K562 (cell line): Measurements from ENCODE around the gene UMAD1. TPM values are rescaled to one million over a fixed set of nuclear protein-coding genes. Genes with fewer than 3 reads are reported as not detected.

Experiments used
- polyA plus RNA-seq, 8 experiments: library from polyadenylated mRNA; depleted of rRNA in 4 of 8; stranded (reverse) in 5 of 8; unstranded in 3 of 8; fragments of >200 nt; fragmentation: Nextera tagmentation in 2 of 8; fragmentation: Illumina TruSeq in 1 of 8; extraction: Ambion mirVana in 2 of 8; extraction: Trizol in 1 of 8; gene quantifications; 2 replicates each; pipeline versions ENCODE4 v1.2.1 to v1.2.3, GENCODE V29; 2011 to 2014; ENCODE audit warnings: inconsistent platforms in 1 of 8, missing spikeins in 1 of 8
- total RNA-seq, 7 experiments: library from RNA; depleted of rRNA in 6 of 7; stranded (reverse); fragments of >200 nt in 6 of 7; fragmentation: Illumina TruSeq in 2 of 7; extraction: Trizol in 2 of 7; gene quantifications; 2 replicates each; pipeline versions ENCODE4 v1.2.1 to v1.2.3, GENCODE V29; 2011 to 2021; ENCODE audit warnings: low replicate concordance in 1 of 7
- TF ChIP-seq, protein P1 (sequence below): fragments of 450-650 bp; IDR thresholded peaks from 2 replicates; pipeline ENCODE4 v1.6.1; 2016; ENCODE audit warnings: low read depth
- TF ChIP-seq, protein P2 (sequence below): sonication (generic); formaldehyde crosslinking; IDR thresholded peaks from 2 replicates; pipeline ENCODE4 v1.8.0; 2023; ENCODE audit warnings: mild to moderate bottlenecking, missing genetic modification reagents
- TF ChIP-seq, protein P3 (sequence below): IDR thresholded peaks from 3 replicates; pipeline ENCODE4 v1.6.1; 2011; ENCODE audit warnings: borderline replicate concordance, mild to moderate bottlenecking, moderate library complexity; ENCODE audit not compliant: insufficient read length; ENCODE audit errors: extremely low read depth

UMAD1 gene
- total and polyA plus RNA-seq, 9 of the 15 experiments (the other 6 are each of a cell fraction or from before 2014, with no cell fraction given), result 9.0 to 26.7 (median 13.3) TPM

DNA sequence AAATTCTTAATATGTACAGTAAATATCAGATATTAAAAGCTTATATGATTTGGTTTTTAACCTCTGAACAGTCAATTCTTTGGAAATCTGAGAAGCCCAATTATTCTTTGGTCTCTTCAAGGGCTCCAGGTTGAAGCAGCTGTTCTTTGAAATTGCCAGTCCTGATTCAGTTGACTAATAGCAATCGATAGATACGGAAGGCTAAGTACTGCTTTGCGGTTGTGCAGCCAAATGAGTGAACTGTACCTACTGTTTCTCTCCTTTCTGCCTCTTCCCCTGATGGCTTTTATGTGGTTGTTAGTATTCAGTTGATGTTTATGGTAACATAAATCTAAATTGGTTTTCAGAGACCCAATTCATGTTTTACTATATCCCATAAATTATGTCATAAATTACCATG, 181.0 kb downstream of the UMAD1 start (continued):
- TF ChIP-seq, protein P1, sequence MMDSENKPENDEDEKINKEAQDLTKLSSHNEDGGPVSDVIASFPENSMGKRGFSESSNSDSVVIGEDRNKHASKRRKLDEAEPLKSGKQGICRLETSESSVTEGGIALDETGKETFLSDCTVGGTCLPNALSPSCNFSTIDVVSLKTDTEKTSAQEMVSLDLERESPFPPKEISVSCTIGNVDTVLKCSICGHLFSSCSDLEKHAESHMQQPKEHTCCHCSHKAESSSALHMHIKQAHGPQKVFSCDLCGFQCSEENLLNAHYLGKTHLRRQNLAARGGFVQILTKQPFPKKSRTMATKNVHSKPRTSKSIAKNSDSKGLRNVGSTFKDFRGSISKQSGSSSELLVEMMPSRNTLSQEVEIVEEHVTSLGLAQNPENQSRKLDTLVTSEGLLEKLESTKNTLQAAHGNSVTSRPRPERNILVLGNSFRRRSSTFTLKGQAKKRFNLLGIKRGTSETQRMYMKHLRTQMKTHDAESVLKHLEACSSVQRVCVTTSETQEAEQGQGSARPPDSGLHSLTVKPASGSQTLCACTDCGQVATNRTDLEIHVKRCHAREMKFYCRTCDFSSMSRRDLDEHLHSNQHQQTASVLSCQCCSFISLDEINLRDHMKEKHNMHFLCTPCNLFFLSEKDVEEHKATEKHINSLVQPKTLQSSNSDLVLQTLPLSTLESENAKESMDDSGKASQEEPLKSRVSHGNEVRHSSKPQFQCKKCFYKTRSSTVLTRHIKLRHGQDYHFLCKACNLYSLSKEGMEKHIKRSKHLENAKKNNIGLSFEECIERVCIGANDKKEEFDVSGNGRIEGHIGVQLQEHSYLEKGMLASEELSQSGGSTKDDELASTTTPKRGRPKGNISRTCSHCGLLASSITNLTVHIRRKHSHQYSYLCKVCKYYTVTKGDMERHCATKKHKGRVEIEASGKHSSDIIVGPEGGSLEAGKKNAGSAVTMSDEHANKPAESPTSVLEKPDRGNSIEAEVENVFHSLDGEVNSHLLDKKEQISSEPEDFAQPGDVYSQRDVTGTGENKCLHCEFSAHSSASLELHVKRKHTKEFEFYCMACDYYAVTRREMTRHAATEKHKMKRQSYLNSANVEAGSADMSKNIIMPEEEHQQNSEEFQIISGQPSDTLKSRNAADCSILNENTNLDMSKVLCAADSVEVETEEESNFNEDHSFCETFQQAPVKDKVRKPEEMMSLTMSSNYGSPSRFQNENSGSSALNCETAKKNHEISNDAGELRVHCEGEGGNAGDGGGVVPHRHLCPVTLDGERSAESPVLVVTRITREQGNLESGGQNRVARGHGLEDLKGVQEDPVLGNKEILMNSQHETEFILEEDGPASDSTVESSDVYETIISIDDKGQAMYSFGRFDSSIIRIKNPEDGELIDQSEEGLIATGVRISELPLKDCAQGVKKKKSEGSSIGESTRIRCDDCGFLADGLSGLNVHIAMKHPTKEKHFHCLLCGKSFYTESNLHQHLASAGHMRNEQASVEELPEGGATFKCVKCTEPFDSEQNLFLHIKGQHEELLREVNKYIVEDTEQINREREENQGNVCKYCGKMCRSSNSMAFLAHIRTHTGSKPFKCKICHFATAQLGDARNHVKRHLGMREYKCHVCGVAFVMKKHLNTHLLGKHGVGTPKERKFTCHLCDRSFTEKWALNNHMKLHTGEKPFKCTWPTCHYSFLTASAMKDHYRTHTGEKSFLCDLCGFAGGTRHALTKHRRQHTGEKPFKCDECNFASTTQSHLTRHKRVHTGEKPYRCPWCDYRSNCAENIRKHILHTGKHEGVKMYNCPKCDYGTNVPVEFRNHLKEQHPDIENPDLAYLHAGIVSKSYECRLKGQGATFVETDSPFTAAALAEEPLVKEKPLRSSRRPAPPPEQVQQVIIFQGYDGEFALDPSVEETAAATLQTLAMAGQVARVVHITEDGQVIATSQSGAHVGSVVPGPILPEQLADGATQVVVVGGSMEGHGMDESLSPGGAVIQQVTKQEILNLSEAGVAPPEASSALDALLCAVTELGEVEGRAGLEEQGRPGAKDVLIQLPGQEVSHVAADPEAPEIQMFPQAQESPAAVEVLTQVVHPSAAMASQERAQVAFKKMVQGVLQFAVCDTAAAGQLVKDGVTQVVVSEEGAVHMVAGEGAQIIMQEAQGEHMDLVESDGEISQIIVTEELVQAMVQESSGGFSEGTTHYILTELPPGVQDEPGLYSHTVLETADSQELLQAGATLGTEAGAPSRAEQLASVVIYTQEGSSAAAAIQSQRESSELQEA, result no peak
- TF ChIP-seq, protein P2, sequence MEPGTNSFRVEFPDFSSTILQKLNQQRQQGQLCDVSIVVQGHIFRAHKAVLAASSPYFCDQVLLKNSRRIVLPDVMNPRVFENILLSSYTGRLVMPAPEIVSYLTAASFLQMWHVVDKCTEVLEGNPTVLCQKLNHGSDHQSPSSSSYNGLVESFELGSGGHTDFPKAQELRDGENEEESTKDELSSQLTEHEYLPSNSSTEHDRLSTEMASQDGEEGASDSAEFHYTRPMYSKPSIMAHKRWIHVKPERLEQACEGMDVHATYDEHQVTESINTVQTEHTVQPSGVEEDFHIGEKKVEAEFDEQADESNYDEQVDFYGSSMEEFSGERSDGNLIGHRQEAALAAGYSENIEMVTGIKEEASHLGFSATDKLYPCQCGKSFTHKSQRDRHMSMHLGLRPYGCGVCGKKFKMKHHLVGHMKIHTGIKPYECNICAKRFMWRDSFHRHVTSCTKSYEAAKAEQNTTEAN (CRISPR knock-in tag), result no peak
- TF ChIP-seq, protein P3, sequence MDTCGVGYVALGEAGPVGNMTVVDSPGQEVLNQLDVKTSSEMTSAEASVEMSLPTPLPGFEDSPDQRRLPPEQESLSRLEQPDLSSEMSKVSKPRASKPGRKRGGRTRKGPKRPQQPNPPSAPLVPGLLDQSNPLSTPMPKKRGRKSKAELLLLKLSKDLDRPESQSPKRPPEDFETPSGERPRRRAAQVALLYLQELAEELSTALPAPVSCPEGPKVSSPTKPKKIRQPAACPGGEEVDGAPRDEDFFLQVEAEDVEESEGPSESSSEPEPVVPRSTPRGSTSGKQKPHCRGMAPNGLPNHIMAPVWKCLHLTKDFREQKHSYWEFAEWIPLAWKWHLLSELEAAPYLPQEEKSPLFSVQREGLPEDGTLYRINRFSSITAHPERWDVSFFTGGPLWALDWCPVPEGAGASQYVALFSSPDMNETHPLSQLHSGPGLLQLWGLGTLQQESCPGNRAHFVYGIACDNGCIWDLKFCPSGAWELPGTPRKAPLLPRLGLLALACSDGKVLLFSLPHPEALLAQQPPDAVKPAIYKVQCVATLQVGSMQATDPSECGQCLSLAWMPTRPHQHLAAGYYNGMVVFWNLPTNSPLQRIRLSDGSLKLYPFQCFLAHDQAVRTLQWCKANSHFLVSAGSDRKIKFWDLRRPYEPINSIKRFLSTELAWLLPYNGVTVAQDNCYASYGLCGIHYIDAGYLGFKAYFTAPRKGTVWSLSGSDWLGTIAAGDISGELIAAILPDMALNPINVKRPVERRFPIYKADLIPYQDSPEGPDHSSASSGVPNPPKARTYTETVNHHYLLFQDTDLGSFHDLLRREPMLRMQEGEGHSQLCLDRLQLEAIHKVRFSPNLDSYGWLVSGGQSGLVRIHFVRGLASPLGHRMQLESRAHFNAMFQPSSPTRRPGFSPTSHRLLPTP, result no peak
